NCI-H748 (cell line): Measurements from ENCODE around the gene PDE4D.
"Not testable (repeated sequence)": the region's sequence is repeated elsewhere in the genome, so short reads cannot be mapped to it uniquely, and the experiment has no call there.

Experiments
- DNase-seq: peaks from one replicate; lab custom pipeline; 2025; ENCODE audit not compliant: unreplicated experiment; lab: John Stamatoyannopoulos, UW

Gene PDE4D

GRCh38 chr5:59769832-59770231 is 123.7 kb downstream of the PDE4D start:
- DNase-seq = no peak

- no peak for DNase-seq
These were observed 124.5 kb downstream of the PDE4D start for GRCh38 chr5:59769041-59769360.

- DNase-seq = peak; percentile 92
These were observed 125.1 kb downstream of the PDE4D start for GRCh38 chr5:59768152-59769040.

GRCh38 chr5:59767681-59768151 is 125.8 kb downstream of the PDE4D start:
- DNase-seq = no peak

- DNase-seq = no peak
These were observed 126.3 kb downstream of the PDE4D start for GRCh38 chr5:59767211-59767605.

GRCh38 chr5:59766427-59767210 is 126.9 kb downstream of the PDE4D start:
- DNase-seq = peak; percentile 27

GRCh38 chr5:59765446-59765845 is 128.1 kb downstream of the PDE4D start:
- DNase-seq = no peak

- no peak for DNase-seq
These were observed 129.2 kb downstream of the PDE4D start for GRCh38 chr5:59764361-59764760.

GRCh38 chr5:59763541-59763940 is 130.0 kb downstream of the PDE4D start:
- DNase-seq = no peak

GRCh38 chr5:59762232-59762631 is 131.3 kb downstream of the PDE4D start:
- not testable (repeated sequence) for DNase-seq

GRCh38 chr5:59760785-59761348 is 132.7 kb downstream of the PDE4D start:
- DNase-seq = no peak

GRCh38 chr5:59759600-59760351 is 133.8 kb downstream of the PDE4D start:
- no peak for DNase-seq

GRCh38 chr5:59758566-59758965 is 135.0 kb downstream of the PDE4D start:
- no peak for DNase-seq

GRCh38 chr5:59757442-59757841 is 136.1 kb downstream of the PDE4D start:
- peak; percentile 16 for DNase-seq

GRCh38 chr5:59756373-59757035 is 137.0 kb downstream of the PDE4D start:
- no peak for DNase-seq

GRCh38 chr5:59755476-59755875 is 138.1 kb downstream of the PDE4D start:
- DNase-seq = no peak

- no peak for DNase-seq
These were observed 139.9 kb downstream of the PDE4D start for GRCh38 chr5:59753599-59753998.

GRCh38 chr5:59749782-59750520 is 143.6 kb downstream of the PDE4D start:
- no peak for DNase-seq

- DNase-seq = not testable (repeated sequence)
These were observed 145.4 kb downstream of the PDE4D start for GRCh38 chr5:59748036-59748663.
